Measurements from ENCODE around the gene ATOH8.
"Not testable (repeated sequence)": the region's sequence is repeated elsewhere in the genome, so short reads cannot be mapped to it uniquely, and the experiment has no call there.

Gene ATOH8

DNA sequence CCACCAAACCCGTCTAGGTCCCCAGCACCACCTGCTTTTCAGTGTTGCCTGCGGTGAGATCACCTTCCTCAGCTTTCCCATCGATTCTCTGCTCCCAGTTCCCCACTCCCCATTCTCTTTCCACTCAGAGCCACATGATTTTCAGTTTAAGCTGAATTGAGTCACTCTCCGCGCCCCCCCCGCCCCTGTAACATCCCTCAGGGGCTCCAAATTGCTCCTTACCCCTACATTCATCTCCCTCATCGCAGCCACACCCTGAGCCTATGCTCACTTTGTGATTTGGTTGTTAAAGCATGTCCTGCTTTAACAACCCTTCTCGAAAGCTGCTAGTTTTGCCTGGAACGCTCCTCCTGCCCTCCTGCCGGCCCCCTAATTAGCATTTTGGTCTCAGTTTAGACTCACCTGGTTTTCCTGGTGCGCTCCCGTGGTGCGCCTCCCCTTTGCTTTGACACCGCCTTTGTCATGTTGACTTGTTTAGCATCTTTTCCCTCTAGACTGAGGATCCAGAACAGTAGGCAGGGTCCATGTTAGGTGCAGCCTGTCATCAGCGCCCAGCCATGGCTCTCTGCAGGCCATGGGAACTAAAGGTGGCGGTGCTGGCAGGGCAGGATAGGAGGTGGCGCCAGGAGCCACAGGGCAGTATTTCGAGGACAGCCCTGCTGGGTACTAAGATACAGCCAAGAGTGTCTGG is 74.2 kb downstream of the ATOH8 start:
- DNase-seq (ENCODE audit: low read depth in 2 of 2): no peak

DNA sequence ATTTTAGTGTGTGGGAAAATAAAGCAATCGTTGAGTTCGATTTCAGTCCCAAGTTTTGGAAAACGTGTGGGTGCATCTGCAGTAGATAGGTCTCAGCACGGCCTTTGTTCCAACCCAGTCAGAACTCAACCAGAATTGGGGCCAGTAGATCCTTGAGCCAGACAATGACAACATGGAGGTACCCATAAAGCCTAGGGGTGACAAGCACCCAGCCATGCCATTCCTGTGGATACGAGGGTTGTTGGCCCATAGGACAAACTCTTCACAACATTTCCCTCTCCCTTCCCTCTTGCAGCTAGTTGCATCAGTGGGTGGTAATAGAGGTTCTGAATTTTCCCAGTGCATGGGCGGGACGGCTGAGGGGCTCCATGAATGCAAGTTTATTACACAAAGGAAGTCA is 74.9 kb downstream of the ATOH8 start:
- no peak for DNase-seq (ENCODE audit: low read depth in 2 of 2)

DNA sequence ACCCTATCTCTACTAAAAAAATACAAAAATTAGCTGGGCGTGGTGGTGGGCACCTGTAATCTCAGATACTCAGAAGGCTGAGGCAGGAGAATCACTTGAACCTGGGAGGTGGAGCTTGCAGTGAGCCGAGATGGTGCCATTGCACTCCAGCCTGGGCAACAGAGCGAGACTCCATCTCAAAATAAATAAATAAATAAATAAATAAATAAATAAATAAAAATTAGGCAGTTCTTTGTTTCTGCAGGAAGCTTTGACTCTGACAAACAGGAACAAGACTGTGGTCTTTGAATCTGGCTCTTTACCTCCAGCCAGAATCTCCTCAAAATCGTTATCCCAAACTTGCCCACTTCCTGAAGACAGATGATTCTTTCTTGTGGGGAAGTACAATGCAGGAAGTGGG is 75.6 kb downstream of the ATOH8 start:
- DNase-seq (ENCODE audit: low read depth in 2 of 2): not testable (repeated sequence)

DNA sequence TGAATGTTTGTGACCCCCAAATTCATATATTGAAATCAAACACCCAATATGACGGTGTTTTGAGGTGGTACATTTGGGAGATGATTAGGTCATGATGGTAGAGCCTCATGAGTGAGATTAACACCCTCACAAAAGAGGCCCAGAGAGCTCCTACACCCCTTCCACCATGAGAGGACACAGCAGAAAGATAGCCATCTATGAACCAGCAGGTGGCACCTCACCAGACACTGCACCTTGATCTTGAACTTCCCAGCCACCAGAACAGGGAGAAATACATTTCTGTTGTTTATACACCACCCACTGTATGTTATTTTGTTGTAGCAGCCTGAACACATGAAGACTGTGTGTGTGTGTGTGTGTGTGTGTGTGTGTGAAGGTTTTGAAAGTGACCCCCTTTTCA is 76.9 kb downstream of the ATOH8 start:
- DNase-seq (ENCODE audit: low read depth in 2 of 2): no peak

DNA sequence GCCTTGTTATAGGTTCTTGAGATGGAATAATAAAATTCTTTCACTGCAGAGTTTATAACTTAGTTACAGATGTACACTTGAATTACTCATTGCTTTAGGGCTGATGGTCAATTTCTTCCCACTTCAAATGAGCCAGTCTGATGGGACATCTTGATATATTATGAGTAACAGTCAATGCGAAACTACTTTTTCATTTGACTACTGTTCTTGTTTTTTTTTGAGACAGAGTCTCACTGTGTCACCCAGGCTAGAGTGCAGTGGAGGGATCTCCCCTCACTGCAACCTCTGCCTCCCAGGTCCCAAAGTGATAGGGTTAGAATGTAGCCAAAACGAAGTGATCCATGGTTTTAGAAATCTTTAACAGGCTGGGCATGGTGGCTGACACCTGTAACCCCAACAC is 77.9 kb downstream of the ATOH8 start:
- DNase-seq (ENCODE audit: low read depth in 2 of 2): no peak

DNA sequence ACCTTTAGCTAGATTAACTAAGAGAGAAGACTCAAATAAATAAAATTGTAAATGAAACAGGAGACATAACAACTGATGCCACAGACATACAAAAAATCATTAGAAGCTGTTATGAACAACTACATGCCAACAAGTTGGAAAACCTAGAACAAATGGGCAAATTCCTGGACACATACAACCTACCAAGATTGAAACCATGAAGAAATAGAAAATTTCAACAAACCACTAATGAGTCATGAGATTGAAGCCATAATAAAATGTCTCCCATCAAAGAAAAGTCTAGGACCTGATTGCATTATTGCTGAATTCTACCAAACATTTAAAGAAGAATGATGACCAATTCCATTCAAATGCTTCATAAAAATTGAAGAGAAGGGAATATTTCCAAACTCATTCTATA is 80.7 kb downstream of the ATOH8 start:
- no peak for DNase-seq (ENCODE audit: low read depth in 2 of 2)
